Stimulated activated memory B cell treated with anti-CD40 and anti-IgM and Interleukin-4, amounts not matched to agents 10 μg/mL and 1 μg/mL and 100 μg/mL, for 72 hours (primary cell): ENCODE results near the gene RASSF5.
"Not testable (repeated sequence)": the region's sequence is repeated elsewhere in the genome, so short reads cannot be mapped to it uniquely, and the experiment has no call there.

Experiments used
- ATAC-seq: fragments of 150-1000 bp; cut with Tn5 transposase; 2 replicates; pipeline ENCODE4 v1.10.0; 2021
- H3K27ac Mint-ChIP-seq: one replicate; pipeline ENCODE4 v1.8.0; 2022; ENCODE audit warnings: mild to moderate bottlenecking, mixed read lengths
- H3K27me3 Mint-ChIP-seq: one replicate; pipeline ENCODE4 v1.8.0; 2022; ENCODE audit warnings: mixed read lengths
- H3K36me3 Mint-ChIP-seq: one replicate; pipeline ENCODE4 v1.8.0; 2022; ENCODE audit warnings: mixed read lengths
- H3K4me1 Mint-ChIP-seq: one replicate; pipeline ENCODE4 v1.8.0; 2022; ENCODE audit warnings: mixed read lengths
- H3K4me3 Mint-ChIP-seq: one replicate; pipeline ENCODE4 v1.8.0; 2022; ENCODE audit warnings: mild to moderate bottlenecking, moderate library complexity, mixed read lengths
- H3K9me3 Mint-ChIP-seq: one replicate; pipeline ENCODE4 v1.8.0; 2022; ENCODE audit warnings: mixed read lengths

Gene RASSF5

GRCh38 chr1:206595581-206596318 lies 88.4 kb downstream of the RASSF5 start:
- Mint-ChIP-seq H3K4me3 (no peak overlapping the region), H3K9me3 (no peaks in the 10 kb centered on the region), H3K4me1 (no peaks in the 10 kb centered on the region), H3K36me3 (peaks cover 59% of the 10 kb centered on the region), H3K27me3 (no peaks in the 10 kb centered on the region), H3K27ac (no peak overlapping the region)
- no peak for ATAC-seq

- Mint-ChIP-seq H3K9me3 (no peaks in the 10 kb centered on the region), H3K36me3 (peaks cover 64% of the 10 kb centered on the region), H3K4me1 (no peaks in the 10 kb centered on the region), H3K27me3 (no peaks in the 10 kb centered on the region), H3K27ac (peak overlapping the region; percentile 31), H3K4me3 (no peak overlapping the region)
- ATAC-seq, result no peak
These were observed 89.0 kb downstream of the RASSF5 start for GRCh38 chr1:206596319-206596666.

GRCh38 chr1:206600527-206600926 lies 93.2 kb downstream of the RASSF5 start:
- no peaks in the 10 kb centered on the region for H3K27me3 Mint-ChIP-seq
- H3K4me1 Mint-ChIP-seq, result no peaks in the 10 kb centered on the region

GRCh38 chr1:206604861-206605260 lies 97.5 kb downstream of the RASSF5 start:
- Mint-ChIP-seq H3K4me3 (no peak overlapping the region), H3K9me3 (no peaks in the 10 kb centered on the region), H3K27me3 (no peaks in the 10 kb centered on the region), H3K27ac (no peak overlapping the region), H3K4me1 (peaks cover 34% of the 10 kb centered on the region), H3K36me3 (peaks cover 52% of the 10 kb centered on the region)
- ATAC-seq, result no peak

More at GRCh38 chr1:206600527-206600926, 93.2 kb downstream of the RASSF5 start:
- no peak overlapping the region for H3K27ac Mint-ChIP-seq
- no peak overlapping the region for H3K4me3 Mint-ChIP-seq
- H3K9me3 Mint-ChIP-seq, result no peaks in the 10 kb centered on the region
- H3K36me3 Mint-ChIP-seq, result peaks cover 51% of the 10 kb centered on the region
- no peak for ATAC-seq

- H3K27ac Mint-ChIP-seq, result peak overlapping the region; percentile 52
These were observed 99.5 kb downstream of the RASSF5 start for GRCh38 chr1:206606867-206607266.

GRCh38 chr1:206608108-206608698 lies 100.9 kb downstream of the RASSF5 start:
- ATAC-seq, result no peak
- H3K4me3 Mint-ChIP-seq, result no peak overlapping the region

More at GRCh38 chr1:206606867-206607266, 99.5 kb downstream of the RASSF5 start:
- Mint-ChIP-seq H3K27me3 (no peaks in the 10 kb centered on the region), H3K4me1 (peaks cover 52% of the 10 kb centered on the region), H3K4me3 (no peak overlapping the region), H3K36me3 (peaks cover 51% of the 10 kb centered on the region), H3K9me3 (no peaks in the 10 kb centered on the region)
- no peak for ATAC-seq

GRCh38 chr1:206609229-206609991 lies 102.1 kb downstream of the RASSF5 start:
- H3K4me3 Mint-ChIP-seq, result peak overlapping the region; percentile 24
- H3K36me3 Mint-ChIP-seq, result peaks cover 32% of the 10 kb centered on the region
- peak overlapping the region; percentile 84 for H3K27ac Mint-ChIP-seq
- peak; percentile 61 for ATAC-seq
- H3K4me1 Mint-ChIP-seq, result peaks cover 55% of the 10 kb centered on the region
- H3K9me3 Mint-ChIP-seq, result no peaks in the 10 kb centered on the region
- no peaks in the 10 kb centered on the region for H3K27me3 Mint-ChIP-seq

More at GRCh38 chr1:206608108-206608698, 100.9 kb downstream of the RASSF5 start:
- no peaks in the 10 kb centered on the region for H3K9me3 Mint-ChIP-seq
- H3K36me3 Mint-ChIP-seq, result peaks cover 41% of the 10 kb centered on the region
- peak overlapping the region; percentile 84 for H3K27ac Mint-ChIP-seq
- H3K27me3 Mint-ChIP-seq, result no peaks in the 10 kb centered on the region
- H3K4me1 Mint-ChIP-seq, result peaks cover 55% of the 10 kb centered on the region

GRCh38 chr1:206612129-206612876 lies 105.0 kb downstream of the RASSF5 start, which contains the start of gene EIF2D:
TSS of gene EIF2D (minus strand) at chr1:206612465. CDS start at chr1:206612342, 123 bp downstream.
- Mint-ChIP-seq H3K4me3 (peak within 1 kb of the TSS; percentile 98), H3K27ac (peak within 1 kb of the TSS; percentile 98), H3K36me3 (peaks cover 19% of the 10 kb centered on the region), H3K27me3 (no peaks in the 10 kb centered on the region), H3K4me1 (peaks cover 44% of the 10 kb centered on the region), H3K9me3 (no peaks in the 10 kb centered on the region)
- peak; percentile 96 for ATAC-seq

- not testable (repeated sequence) for H3K9me3 Mint-ChIP-seq, H3K27me3 Mint-ChIP-seq, ATAC-seq, H3K4me1 Mint-ChIP-seq, H3K4me3 Mint-ChIP-seq, H3K36me3 Mint-ChIP-seq, H3K27ac Mint-ChIP-seq
These were observed 119.1 kb downstream of the RASSF5 start for GRCh38 chr1:206626396-206626795.

- Mint-ChIP-seq H3K36me3 (no peaks in the 10 kb centered on the region), H3K27me3 (peaks cover 19% of the 10 kb centered on the region), H3K27ac (peak overlapping the region; percentile 18), H3K9me3 (no peaks in the 10 kb centered on the region), H3K4me1 (no peaks in the 10 kb centered on the region), H3K4me3 (no peak overlapping the region)
- ATAC-seq, result no peak
These were observed 121.6 kb downstream of the RASSF5 start for GRCh38 chr1:206628916-206629315.

GRCh38 chr1:206631085-206631509 lies 123.8 kb downstream of the RASSF5 start:
- Mint-ChIP-seq H3K4me3 (no peak overlapping the region), H3K36me3 (no peaks in the 10 kb centered on the region), H3K27ac (no peak overlapping the region), H3K27me3 (peaks cover 27% of the 10 kb centered on the region), H3K9me3 (no peaks in the 10 kb centered on the region), H3K4me1 (peaks cover 21% of the 10 kb centered on the region)
- no peak for ATAC-seq

GRCh38 chr1:206633708-206634121 lies 126.4 kb downstream of the RASSF5 start:
- Mint-ChIP-seq H3K9me3 (no peaks in the 10 kb centered on the region), H3K36me3 (no peaks in the 10 kb centered on the region), H3K27ac (no peak overlapping the region), H3K4me3 (no peak overlapping the region), H3K27me3 (peaks cover 22% of the 10 kb centered on the region), H3K4me1 (peaks cover 31% of the 10 kb centered on the region)
- ATAC-seq, result no peak

GRCh38 chr1:206634365-206635079 lies 127.2 kb downstream of the RASSF5 start:
- ATAC-seq, result no peak
- Mint-ChIP-seq H3K4me3 (peak overlapping the region; percentile 87), H3K36me3 (no peaks in the 10 kb centered on the region), H3K4me1 (peaks cover 31% of the 10 kb centered on the region), H3K27ac (peak overlapping the region; percentile 50), H3K27me3 (peaks cover 19% of the 10 kb centered on the region), H3K9me3 (no peaks in the 10 kb centered on the region)
